WI38 (cell line): Measurements from ENCODE around the gene ODAD4.

Source experiments
- H3K4me3 ChIP-seq: 2 replicates; pipeline ENCODE4 v1.5.1; 2011; ENCODE audit warnings: low read depth, mild to moderate bottlenecking, control low read depth, low read length
- CTCF ChIP-seq: IDR thresholded peaks from 2 replicates; pipeline ENCODE4 v1.5.1; 2012; ENCODE audit warnings: low read depth, mild to moderate bottlenecking, control low read depth, low read length

The ODAD4 gene

GRCh38 chr17:41975099-41976083 lies 45.0 kb downstream of the ODAD4 start:
- H3K4me3 ChIP-seq, result no peak overlapping the region
- TF ChIP-seq CTCF, result no peak

- H3K4me3 ChIP-seq, result no peak overlapping the region
- TF ChIP-seq CTCF, result no peak
Measured at GRCh38 chr17:41976142-41976768, 45.8 kb downstream of the ODAD4 start.

GRCh38 chr17:41977991-41978390 lies 47.6 kb downstream of the ODAD4 start:
- no peak for TF ChIP-seq CTCF

GRCh38 chr17:41982026-41982760 lies 51.8 kb downstream of the ODAD4 start:
- no peak for TF ChIP-seq CTCF

More at GRCh38 chr17:41977991-41978390, 47.6 kb downstream of the ODAD4 start:
- H3K4me3 ChIP-seq, result no peak overlapping the region

GRCh38 chr17:41984454-41984853 lies 54.0 kb downstream of the ODAD4 start:
- no peak overlapping the region for H3K4me3 ChIP-seq
- TF ChIP-seq CTCF, result no peak

More at GRCh38 chr17:41982026-41982760, 51.8 kb downstream of the ODAD4 start:
- H3K4me3 ChIP-seq, result no peak overlapping the region

GRCh38 chr17:41985919-41986318 lies 55.5 kb downstream of the ODAD4 start:
- no peak for TF ChIP-seq CTCF
- no peak overlapping the region for H3K4me3 ChIP-seq

- no peak overlapping the region for H3K4me3 ChIP-seq
Measured at GRCh38 chr17:41986634-41987033, 56.2 kb downstream of the ODAD4 start.

More at GRCh38 chr17:41986634-41987033, 56.2 kb downstream of the ODAD4 start:
- TF ChIP-seq CTCF, result no peak
